H1 (cell line): ENCODE data around the gene KDM2A.

Source experiments
- CREB1 ChIP-seq: IDR thresholded peaks from 2 replicates; pipeline ENCODE4 v1.6.1; 2012; ENCODE audit warnings: inconsistent platforms
- CTCF ChIP-seq, 3 experiments: IDR thresholded peaks; 1 replicate in 2 of 3; 2 replicates in 1 of 3; pipeline versions ENCODE4 v1.5.1 to v1.6.1; 2011; ENCODE audit warnings: low read length in 3 of 3, mild to moderate bottlenecking in 3 of 3, inconsistent platforms in 2 of 3, low read depth in 1 of 3, moderate library complexity in 1 of 3; ENCODE audit not compliant: insufficient read depth in 1 of 3; ENCODE audit errors: control extremely low read depth in 1 of 3
- EZH2 ChIP-seq: fragments of 200-600 bp; sonication (generic); IDR thresholded peaks from 2 replicates; pipeline ENCODE4 v1.7.1; 2012; ENCODE audit warnings: low read depth, mild to moderate bottlenecking, moderate library complexity, low read length, inconsistent platforms; ENCODE audit not compliant: severe bottlenecking
- GABPA ChIP-seq: IDR thresholded peaks from 2 replicates; pipeline ENCODE4 v1.6.1; 2011; ENCODE audit warnings: mild to moderate bottlenecking, low read length, moderate library complexity, borderline replicate concordance; ENCODE audit not compliant: insufficient read depth
- MAX ChIP-seq: IDR thresholded peaks from 2 replicates; pipeline ENCODE4 v1.6.1; 2012; ENCODE audit warnings: inconsistent platforms
- NRF1 ChIP-seq: IDR thresholded peaks from 2 replicates; pipeline ENCODE4 v1.6.1; 2011; ENCODE audit warnings: mild to moderate bottlenecking, low read depth, low read length, improper control_type of control experiment
- POLR2A ChIP-seq, 2 experiments: IDR thresholded peaks; 1 replicate in 1 of 2; 2 replicates in 1 of 2; pipeline ENCODE4 v1.6.1; 2011; ENCODE audit warnings: low read depth in 2 of 2, low read length in 2 of 2, mild to moderate bottlenecking in 2 of 2; ENCODE audit errors: control extremely low read depth in 1 of 2
- RXRA ChIP-seq: IDR thresholded peaks from 2 replicates; pipeline ENCODE4 v1.6.1; 2011; ENCODE audit warnings: low read depth, mild to moderate bottlenecking, low read length, moderate library complexity; ENCODE audit not compliant: insufficient read depth
- SRF ChIP-seq: IDR thresholded peaks from 2 replicates; pipeline ENCODE4 v1.6.1; 2011; ENCODE audit warnings: mild to moderate bottlenecking, low read depth, low read length, moderate library complexity

DNA sequence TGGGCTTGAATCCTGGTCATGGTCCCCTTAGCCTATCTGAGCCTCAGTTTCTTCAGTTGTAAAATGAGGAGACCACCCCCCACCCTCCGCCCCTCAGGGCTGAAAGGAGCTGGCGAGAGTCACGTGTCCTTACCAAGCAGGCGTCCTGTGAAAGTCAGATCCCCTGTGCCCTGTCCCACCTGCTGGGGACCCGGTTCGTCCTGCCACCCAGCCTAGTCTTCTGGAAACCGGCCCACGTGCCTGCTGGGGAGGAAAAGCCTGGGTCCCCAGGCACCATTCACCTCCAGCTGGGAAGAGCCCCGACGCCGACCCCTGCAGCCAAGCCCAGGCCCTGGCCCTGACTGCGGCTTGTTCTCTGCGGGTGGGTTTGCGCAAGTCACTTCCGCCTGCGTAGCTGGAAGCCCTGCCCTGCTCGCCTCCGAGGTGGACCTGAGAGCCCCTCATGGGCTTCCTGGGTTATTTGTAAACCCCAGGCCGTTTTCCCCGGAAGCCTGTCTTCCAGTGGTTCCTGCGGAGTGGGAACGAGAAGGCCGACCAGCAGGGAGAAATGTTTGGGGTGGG lies 183.6 kb downstream of the KDM2A start:
- TF ChIP-seq MAX (peak; percentile 59), CTCF (IDR thresholded peaks at IDR 0.05; ENCODE audit: control extremely low read depth in 1 of 3, insufficient read depth in 1 of 3, low read depth in 1 of 3, low read length in 3 of 3) (no peak), POLR2A (IDR thresholded peaks at IDR 0.05; ENCODE audit: control extremely low read depth in 1 of 2, low read depth in 2 of 2, low read length in 2 of 2) (peak in 1 of 2 experiments; percentile 42; a peak in 2 of 3 replicates), GABPA (no peak), SRF (no peak), EZH2 (no peak), CREB1 (no peak), RXRA (no peak), NRF1 (no peak)
